ENCODE data around the gene CCDC40. TPM values are rescaled to one million over a fixed set of nuclear protein-coding genes. Genes with fewer than 3 reads are reported as not detected.
A peak's percentile ranks its signal among the peaks of the same experiment; 100 is the strongest.

Gene CCDC40
- total and polyA plus RNA-seq, 7 donors, result 1.4 to 25.8 (median 5.3) TPM; not detected in 2

DNA sequence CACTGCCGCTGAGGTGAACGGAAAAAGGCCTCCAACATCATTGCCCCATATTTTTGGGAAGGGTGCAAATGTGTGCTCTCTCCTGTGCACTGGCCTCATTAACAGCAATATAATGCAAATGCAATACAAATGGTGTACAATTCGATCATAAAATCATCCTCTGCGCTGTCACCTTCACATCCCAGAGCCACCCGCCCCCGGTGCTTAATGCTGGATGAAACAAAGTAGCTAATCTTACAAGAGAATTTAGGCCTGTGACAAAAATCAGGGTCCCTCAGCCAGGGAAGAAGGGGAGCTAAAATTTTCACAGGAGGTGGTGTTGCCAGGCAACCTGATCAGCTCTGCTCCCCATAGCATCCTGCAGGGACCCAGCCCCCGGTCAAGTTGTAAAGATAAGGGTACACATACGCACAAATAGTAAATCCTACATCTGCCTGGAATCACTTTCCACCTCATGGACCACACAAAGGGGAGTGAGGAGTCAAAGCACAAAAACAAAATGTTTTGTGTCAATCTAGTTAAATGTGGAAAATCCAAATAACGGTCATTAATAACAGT is 3.7 kb upstream of the CCDC40 start:
- Histone ChIP-seq H3K27me3 (no peaks in the 10 kb centered on the region), H3K36me3 (no peaks in the 10 kb centered on the region), H3K27ac (no peak overlapping the region), H3K4me1 (peaks cover 0 to 41% (median 17%) of the 10 kb centered on the region in 4 donors), H3K4me3 (no peak overlapping the region), H3K9me3 (no peaks in the 10 kb centered on the region)
- 91 to 93% methylated on average over 9 of the region's 9 CpGs for WGBS, 2 donors
- TF ChIP-seq EP300 (IDR thresholded peaks at IDR 0.05), result no peak
- no peak for TF ChIP-seq POLR2A (IDR thresholded peaks at IDR 0.05)
- TF ChIP-seq, protein P1, sequence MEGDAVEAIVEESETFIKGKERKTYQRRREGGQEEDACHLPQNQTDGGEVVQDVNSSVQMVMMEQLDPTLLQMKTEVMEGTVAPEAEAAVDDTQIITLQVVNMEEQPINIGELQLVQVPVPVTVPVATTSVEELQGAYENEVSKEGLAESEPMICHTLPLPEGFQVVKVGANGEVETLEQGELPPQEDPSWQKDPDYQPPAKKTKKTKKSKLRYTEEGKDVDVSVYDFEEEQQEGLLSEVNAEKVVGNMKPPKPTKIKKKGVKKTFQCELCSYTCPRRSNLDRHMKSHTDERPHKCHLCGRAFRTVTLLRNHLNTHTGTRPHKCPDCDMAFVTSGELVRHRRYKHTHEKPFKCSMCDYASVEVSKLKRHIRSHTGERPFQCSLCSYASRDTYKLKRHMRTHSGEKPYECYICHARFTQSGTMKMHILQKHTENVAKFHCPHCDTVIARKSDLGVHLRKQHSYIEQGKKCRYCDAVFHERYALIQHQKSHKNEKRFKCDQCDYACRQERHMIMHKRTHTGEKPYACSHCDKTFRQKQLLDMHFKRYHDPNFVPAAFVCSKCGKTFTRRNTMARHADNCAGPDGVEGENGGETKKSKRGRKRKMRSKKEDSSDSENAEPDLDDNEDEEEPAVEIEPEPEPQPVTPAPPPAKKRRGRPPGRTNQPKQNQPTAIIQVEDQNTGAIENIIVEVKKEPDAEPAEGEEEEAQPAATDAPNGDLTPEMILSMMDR (IDR thresholded peaks at IDR 0.05), result no peak
- TF ChIP-seq POLR2AphosphoS5 (IDR thresholded peaks at IDR 0.05), result no peak
- intact Hi-C loops (cut with DNase I), result no loop called here
- DNase-seq, result no peak

DNA sequence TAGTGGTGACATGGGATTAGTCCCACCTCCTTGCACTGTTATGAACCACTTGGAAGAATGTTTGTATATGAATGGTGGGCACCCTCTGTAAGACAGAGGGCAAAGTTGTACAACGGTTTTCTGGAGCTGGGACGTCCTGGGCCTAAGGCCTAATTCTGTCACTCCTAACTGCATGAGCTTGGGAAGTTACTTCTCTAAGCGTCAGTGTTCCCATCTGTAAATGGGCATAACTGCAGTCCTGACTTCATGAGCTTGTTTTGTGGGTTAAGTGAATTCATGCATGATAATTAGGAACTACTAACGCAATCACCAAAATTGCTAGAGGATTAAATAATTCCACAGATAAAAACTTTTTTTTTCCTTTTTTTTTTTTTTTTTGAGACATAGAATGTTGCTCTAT is 2.6 kb upstream of the CCDC40 start:
- no peak for TF ChIP-seq EP300 (IDR thresholded peaks at IDR 0.05)
- no peak for TF ChIP-seq POLR2A (IDR thresholded peaks at IDR 0.05)
- no peak for TF ChIP-seq POLR2AphosphoS5 (IDR thresholded peaks at IDR 0.05)
- TF ChIP-seq, protein P1 (IDR thresholded peaks at IDR 0.05), result no peak
- intact Hi-C loops (cut with DNase I), result loop anchor here (2.0 kb wide), 1 partner anchor 25 kb away; no protein-coding TSS in a partner anchor
- Histone ChIP-seq H3K27me3 (no peaks in the 10 kb centered on the region), H3K4me3 (peak overlapping the region in 1 of 4 donors; percentile 86), H3K9me3 (no peaks in the 10 kb centered on the region), H3K36me3 (no peaks in the 10 kb centered on the region), H3K4me1 (peaks cover 0 to 32% (median 14%) of the 10 kb centered on the region in 4 donors), H3K27ac (no peak overlapping the region)
- no peak for DNase-seq
- WGBS, 2 donors, result 93 to 95% methylated on average over 4 of the region's 4 CpGs

DNA sequence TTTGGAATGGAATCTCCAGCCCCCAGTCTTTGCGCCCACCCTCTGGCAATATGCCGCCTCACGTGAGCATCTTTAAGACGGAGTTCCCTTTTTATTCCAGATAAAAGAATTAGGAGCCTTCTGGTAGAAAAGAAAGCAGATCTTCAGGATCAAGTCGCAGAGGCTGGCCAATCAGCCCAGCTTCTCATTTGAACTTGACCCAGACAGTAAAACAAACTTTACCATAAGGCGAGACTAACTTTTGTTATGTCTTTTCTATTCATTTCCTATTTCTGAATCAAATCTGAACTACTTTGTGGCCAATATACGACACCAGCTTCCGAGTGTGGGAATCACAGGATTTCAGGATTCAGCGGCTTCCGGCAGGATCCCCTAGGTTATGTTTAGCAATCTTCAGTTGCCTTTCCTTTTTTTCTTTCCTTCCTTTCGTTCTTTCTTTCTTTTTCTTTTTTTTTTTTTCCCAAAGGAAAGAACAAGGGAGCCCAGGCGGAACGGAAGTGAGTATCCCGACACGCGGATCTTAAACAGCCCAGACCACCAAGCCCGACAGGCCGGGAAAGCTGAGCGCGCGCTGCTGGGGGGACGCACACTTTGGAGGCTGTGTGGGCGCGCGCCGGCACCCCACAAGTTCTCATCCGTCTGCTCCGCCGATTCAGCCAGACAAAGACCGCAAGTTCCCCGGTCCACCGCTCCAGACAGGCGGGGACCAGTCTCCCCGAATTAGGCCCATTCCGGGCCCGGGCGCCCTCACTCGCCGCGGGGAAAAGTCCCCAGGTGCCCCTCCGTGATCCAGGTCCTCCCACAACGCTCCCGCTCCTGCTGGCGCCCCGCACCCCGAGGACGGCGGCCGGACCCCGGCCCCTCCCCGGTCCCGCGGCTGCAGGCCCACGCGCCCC is 1.4 kb upstream of the CCDC40 start:
- peaks cover 0 to 26% (median 13%) of the 10 kb centered on the region in 4 donors for H3K4me1 ChIP-seq
- H3K4me3 ChIP-seq, result peak overlapping the region; percentile 58 to 87 (median 76)
- intact Hi-C loops (cut with DNase I), result loop anchor here (1.0 to 5.0 kb wide), 5 partner anchors 26 to 227 kb away; partner anchors contain the start of genes GAA and RNF213
- H3K27me3 ChIP-seq, result no peaks in the 10 kb centered on the region
- 1 to 3% methylated on average over 55 of the region's 55 CpGs for WGBS, 2 donors
- no peaks in the 10 kb centered on the region for H3K9me3 ChIP-seq
- peaks cover 0 to 5% (median 1%) of the 10 kb centered on the region in 4 donors for H3K36me3 ChIP-seq
- DNase-seq, result no peak
- TF ChIP-seq POLR2AphosphoS5 (IDR thresholded peaks at IDR 0.05), result no peak
- TF ChIP-seq, protein P1 (IDR thresholded peaks at IDR 0.05), result no peak
- H3K27ac ChIP-seq, result peak overlapping the region; percentile 82 to 96 (median 87)

DNA sequence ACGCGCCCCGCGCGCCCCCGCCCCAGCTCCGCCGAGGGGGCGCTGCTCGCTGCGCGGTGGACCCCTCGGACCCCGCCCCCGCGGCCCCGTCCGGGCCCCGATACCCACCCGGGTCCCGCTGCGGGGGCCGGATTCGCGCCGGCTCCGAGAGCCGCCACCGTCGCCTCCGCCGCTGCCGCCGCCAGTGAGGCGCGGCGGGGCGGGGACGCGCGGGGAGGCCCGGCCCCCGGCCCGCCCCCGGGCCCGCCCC is 830 bp upstream of the CCDC40 start, which contains the start of gene TBC1D16:
Gene TBC1D16, minus strand, starts transcription at position 186 of the 250 bp plus-strand sequence. CDS start 22,325 bp downstream, outside the sequence.
- intact Hi-C loops (cut with DNase I), result loop anchor here (1.0 to 5.0 kb wide), 5 partner anchors 27 to 227 kb away; partner anchors contain the start of genes GAA and RNF213
- no peaks in the 10 kb centered on the region for H3K27me3 ChIP-seq
- peak within 1 kb of the TSS; percentile 66 to 87 (median 83) for H3K4me3 ChIP-seq
- TF ChIP-seq, protein P1 (IDR thresholded peaks at IDR 0.05), result no peak
- TF ChIP-seq POLR2A (IDR thresholded peaks at IDR 0.05), result no peak
- no peak for TF ChIP-seq POLR2AphosphoS5 (IDR thresholded peaks at IDR 0.05)
- no peak for TF ChIP-seq EP300 (IDR thresholded peaks at IDR 0.05)
- peaks cover 0 to 24% (median 11%) of the 10 kb centered on the region in 4 donors for H3K4me1 ChIP-seq
- peak within 1 kb of the TSS; percentile 83 to 96 (median 94) for H3K27ac ChIP-seq
- no peaks in the 10 kb centered on the region for H3K9me3 ChIP-seq
- 1% methylated on average over 46 of the region's 46 CpGs for WGBS, 2 donors
- DNase-seq, result no peak
- peaks cover 0 to 6% (median 2%) of the 10 kb centered on the region in 4 donors for H3K36me3 ChIP-seq
